OCI-LY3 (cell line): ENCODE results near the gene TMEM144.

Source experiments
- EZH2phosphoT487 ChIP-seq: fragments of 200-600 bp; shearing (Covaris generic); IDR thresholded peaks from 2 replicates; pipeline ENCODE4 v1.6.1; 2018; ENCODE audit warnings: antibody characterized with exemption, mixed run types, low read depth
- TF ChIP-seq, protein P1 (sequence below): fragments of 200-600, 300-600 bp; sonication (generic); IDR thresholded peaks from 2 replicates; pipeline ENCODE4 v1.5.1; 2014; ENCODE audit warnings: antibody characterized with exemption, low read length, low read depth

DNA sequence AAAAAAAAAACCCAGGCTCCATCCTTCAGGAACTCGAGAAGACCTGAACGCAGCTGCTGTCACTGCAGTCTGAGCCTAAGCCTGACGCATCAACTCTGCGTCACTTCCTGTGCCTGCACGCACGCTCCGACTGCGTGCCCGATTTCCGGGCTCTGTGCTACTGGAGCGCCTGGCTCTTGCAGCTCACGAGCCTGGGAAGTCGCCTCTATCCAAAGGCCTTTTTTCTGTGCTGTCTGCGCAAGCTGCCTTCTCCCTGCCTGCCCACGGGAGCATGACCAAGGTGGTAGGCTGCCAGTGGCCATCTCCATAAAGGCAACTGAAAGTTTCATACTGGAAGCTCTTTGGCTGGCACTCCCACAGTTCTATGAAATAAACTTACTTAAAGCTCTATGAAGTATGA, 27.6 kb upstream of the TMEM144 start:
- TF ChIP-seq, protein P1, sequence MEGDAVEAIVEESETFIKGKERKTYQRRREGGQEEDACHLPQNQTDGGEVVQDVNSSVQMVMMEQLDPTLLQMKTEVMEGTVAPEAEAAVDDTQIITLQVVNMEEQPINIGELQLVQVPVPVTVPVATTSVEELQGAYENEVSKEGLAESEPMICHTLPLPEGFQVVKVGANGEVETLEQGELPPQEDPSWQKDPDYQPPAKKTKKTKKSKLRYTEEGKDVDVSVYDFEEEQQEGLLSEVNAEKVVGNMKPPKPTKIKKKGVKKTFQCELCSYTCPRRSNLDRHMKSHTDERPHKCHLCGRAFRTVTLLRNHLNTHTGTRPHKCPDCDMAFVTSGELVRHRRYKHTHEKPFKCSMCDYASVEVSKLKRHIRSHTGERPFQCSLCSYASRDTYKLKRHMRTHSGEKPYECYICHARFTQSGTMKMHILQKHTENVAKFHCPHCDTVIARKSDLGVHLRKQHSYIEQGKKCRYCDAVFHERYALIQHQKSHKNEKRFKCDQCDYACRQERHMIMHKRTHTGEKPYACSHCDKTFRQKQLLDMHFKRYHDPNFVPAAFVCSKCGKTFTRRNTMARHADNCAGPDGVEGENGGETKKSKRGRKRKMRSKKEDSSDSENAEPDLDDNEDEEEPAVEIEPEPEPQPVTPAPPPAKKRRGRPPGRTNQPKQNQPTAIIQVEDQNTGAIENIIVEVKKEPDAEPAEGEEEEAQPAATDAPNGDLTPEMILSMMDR, result no peak
- no peak for TF ChIP-seq EZH2phosphoT487
